ENCODE data around the gene CRKL. TPM values are rescaled to one million over a fixed set of nuclear protein-coding genes. Genes with fewer than 3 reads are reported as not detected.

The CRKL gene
- total RNA-seq, 1 donor from 2014 or later, result 59.5 TPM

- no peak for TF ChIP-seq EZH2 (IDR thresholded peaks at IDR 0.05; ENCODE audit: insufficient read depth, low read length)
- TF ChIP-seq CTCF (IDR thresholded peaks at IDR 0.05; ENCODE audit: insufficient read depth, low read depth, low read length), result no peak
- Histone ChIP-seq H3K27ac (ENCODE audit: low read depth, low read length) (no peak overlapping the region), H3K9me3 (ENCODE audit: insufficient read depth, low read depth, low read length) (no peaks in the 10 kb centered on the region), H3K36me3 (ENCODE audit: insufficient read depth, low read length) (no peaks in the 10 kb centered on the region), H3K27me3 (ENCODE audit: insufficient read depth, low read length) (no peaks in the 10 kb centered on the region), H3K4me2 (ENCODE audit: low read length) (no peak overlapping the region), H3K79me2 (ENCODE audit: insufficient read depth, low read length) (no peaks in the 10 kb centered on the region), H3K4me1 (ENCODE audit: insufficient read depth, low read length) (no peaks in the 10 kb centered on the region), H2AFZ (ENCODE audit: low read depth, low read length) (no peak overlapping the region), H4K20me1 (ENCODE audit: insufficient read depth, low read length) (no peaks in the 10 kb centered on the region), H3K4me3 (ENCODE audit: insufficient read depth, low read depth, low read length) (no peak overlapping the region), H3K9ac (ENCODE audit: low read length) (no peak overlapping the region)
- Mint-ChIP-seq H3K27ac (ENCODE audit: unreplicated experiment) (no peak overlapping the region), H3K27me3 (ENCODE audit: low read depth, unreplicated experiment) (peaks cover 26% of the 10 kb centered on the region), H3K36me3 (ENCODE audit: low read depth, unreplicated experiment) (no peaks in the 10 kb centered on the region), H3K4me3 (ENCODE audit: unreplicated experiment) (no peak overlapping the region), H3K4me1 (ENCODE audit: low read depth, unreplicated experiment) (no peaks in the 10 kb centered on the region), H3K9me3 (ENCODE audit: unreplicated experiment) (peaks cover 4% of the 10 kb centered on the region)
- DNase-seq (ENCODE audit: low read depth), result no peak
- no peak for FAIRE-seq
Observed at GRCh38 chr22:20972933-20973577, 55.8 kb downstream of the CRKL start.

- Histone ChIP-seq H4K20me1 (ENCODE audit: insufficient read depth, low read length) (no peaks in the 10 kb centered on the region), H3K4me2 (ENCODE audit: low read length) (no peak overlapping the region), H3K4me1 (ENCODE audit: insufficient read depth, low read length) (no peaks in the 10 kb centered on the region), H3K9me3 (ENCODE audit: insufficient read depth, low read depth, low read length) (peaks cover 5% of the 10 kb centered on the region), H3K36me3 (ENCODE audit: insufficient read depth, low read length) (no peaks in the 10 kb centered on the region), H3K27ac (ENCODE audit: low read depth, low read length) (no peak overlapping the region), H3K79me2 (ENCODE audit: insufficient read depth, low read length) (no peaks in the 10 kb centered on the region), H3K4me3 (ENCODE audit: insufficient read depth, low read depth, low read length) (no peak overlapping the region), H3K9ac (ENCODE audit: low read length) (no peak overlapping the region), H2AFZ (ENCODE audit: low read depth, low read length) (no peak overlapping the region), H3K27me3 (ENCODE audit: insufficient read depth, low read length) (no peaks in the 10 kb centered on the region)
- DNase-seq (ENCODE audit: low read depth), result no peak
- H3K27me3 Mint-ChIP-seq (ENCODE audit: low read depth, unreplicated experiment), result peaks cover 24% of the 10 kb centered on the region
- H3K9me3 Mint-ChIP-seq (ENCODE audit: unreplicated experiment), result peaks cover 7% of the 10 kb centered on the region
- no peak for FAIRE-seq
- no peaks in the 10 kb centered on the region for H3K36me3 Mint-ChIP-seq (ENCODE audit: low read depth, unreplicated experiment)
- no peak for TF ChIP-seq CTCF (IDR thresholded peaks at IDR 0.05; ENCODE audit: insufficient read depth, low read depth, low read length)
- no peak for TF ChIP-seq EZH2 (IDR thresholded peaks at IDR 0.05; ENCODE audit: insufficient read depth, low read length)
- no peak overlapping the region for H3K27ac Mint-ChIP-seq (ENCODE audit: unreplicated experiment)
- no peak overlapping the region for H3K4me3 Mint-ChIP-seq (ENCODE audit: unreplicated experiment)
- H3K4me1 Mint-ChIP-seq (ENCODE audit: low read depth, unreplicated experiment), result no peaks in the 10 kb centered on the region
Observed at GRCh38 chr22:20973634-20974286, 56.6 kb downstream of the CRKL start.

Data from astrocyte (in vitro differentiated cells and primary cell).